Hematopoietic multipotent progenitor cell treated with erythropoietin and hydrocortisone succinate and interleukin-3 and kit ligand, for 15 days (in vitro differentiated cells): ENCODE measurements around the gene ZBTB21.
A peak's percentile ranks its signal among the peaks of the same experiment; 100 is the strongest.
"Not testable (repeated sequence)": the region's sequence is repeated elsewhere in the genome, so short reads cannot be mapped to it uniquely, and the experiment has no call there.

Experiments
- DNase-seq: peaks from one replicate; pipeline ENCODE4 v3.0.0-alpha.2; 2015; ENCODE audit warnings: low spot score

ZBTB21 gene

DNA sequence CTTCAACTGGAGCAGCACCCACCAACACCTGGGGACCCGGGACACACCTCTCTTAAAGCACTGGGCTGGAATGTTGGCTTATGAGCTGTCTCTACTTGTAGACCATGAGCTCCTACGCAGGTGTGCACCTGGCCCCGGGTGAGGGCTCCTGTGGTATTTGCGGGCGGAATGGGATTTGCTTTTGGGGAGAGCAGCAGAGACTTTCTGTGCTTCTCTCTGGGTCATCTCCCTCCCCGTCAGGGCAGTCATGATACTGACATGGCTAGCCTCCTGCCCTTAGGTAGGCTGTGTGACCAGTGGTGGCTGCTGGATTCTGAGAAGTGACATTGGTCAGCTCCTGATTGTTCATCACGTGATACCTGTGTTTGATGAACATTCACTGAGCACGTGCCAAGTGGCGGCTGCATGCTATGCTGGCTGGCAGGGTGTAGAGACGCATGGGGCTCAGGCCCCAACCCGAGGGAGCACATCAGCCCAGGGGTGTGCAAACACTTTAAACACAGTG is 9.0 kb upstream of the ZBTB21 start:
- DNase-seq = no peak

DNA sequence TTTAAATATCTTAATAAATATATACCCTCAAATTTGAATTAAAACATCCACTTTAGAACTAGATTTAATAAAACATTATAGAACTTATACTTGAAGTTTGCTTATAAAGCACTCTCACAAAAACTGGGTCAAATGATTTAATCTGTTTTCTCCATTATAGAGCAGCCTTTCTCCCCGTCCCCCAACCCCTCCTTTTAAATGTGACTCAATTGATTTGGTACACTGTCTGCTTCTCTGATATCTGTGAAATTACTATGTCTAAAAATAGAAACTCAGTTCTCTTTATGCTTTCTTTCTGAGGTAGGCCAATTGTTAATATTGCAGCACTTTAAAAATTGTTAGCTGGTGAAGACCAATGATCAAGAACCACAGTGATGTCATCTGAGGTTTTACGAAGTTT is 6.9 kb upstream of the ZBTB21 start:
- no peak for DNase-seq

DNA sequence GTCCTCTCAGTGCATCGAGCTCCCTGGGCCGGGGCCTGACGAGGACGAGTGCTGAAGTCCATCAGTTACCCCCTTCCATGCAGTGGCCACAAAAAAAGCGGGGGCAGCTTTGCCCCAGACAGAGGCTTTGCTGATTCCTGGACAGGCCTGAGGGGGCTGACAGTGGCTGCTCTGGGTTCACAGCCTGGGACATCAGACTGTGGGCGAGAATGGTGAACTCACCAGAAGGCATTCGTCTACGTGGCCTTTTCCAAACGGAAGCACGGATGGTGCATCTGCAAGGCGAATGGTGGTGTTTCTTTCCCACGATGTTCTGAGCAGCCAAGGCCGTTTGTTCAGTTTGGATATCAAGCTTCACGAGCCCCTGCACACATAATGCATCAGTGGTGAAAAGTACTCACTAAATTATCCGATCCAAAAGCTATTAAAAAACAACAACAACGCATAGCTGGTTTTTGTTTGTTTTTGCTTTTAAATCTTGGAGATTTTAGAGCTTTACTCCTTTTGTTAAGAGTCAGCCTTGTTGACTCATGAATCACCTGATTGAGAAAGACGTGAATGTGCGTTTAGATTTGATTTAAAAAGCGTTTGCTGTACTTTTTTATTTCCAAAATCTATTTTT is 6.3 kb upstream of the ZBTB21 start:
- DNase-seq = no peak

DNA sequence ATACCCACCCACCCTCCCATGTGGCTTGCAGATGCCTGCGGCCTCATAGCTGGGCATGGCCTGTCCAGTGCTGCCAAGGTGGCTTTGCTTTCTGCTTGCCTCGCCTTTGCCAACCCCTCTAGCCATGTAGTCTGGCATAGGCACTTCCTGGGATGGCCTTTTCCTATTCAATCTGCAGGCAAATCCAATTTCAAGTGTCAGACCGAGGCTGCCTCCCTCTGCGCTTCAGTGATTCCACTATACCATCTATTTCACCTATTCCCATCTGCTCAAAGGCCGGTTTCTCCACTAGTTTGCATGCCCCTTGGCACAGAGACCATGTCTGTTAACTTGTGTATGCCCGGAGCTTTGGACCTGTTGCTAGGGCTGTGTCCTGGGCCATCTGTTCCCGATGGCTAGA is 3.8 kb upstream of the ZBTB21 start:
- no peak for DNase-seq

DNA sequence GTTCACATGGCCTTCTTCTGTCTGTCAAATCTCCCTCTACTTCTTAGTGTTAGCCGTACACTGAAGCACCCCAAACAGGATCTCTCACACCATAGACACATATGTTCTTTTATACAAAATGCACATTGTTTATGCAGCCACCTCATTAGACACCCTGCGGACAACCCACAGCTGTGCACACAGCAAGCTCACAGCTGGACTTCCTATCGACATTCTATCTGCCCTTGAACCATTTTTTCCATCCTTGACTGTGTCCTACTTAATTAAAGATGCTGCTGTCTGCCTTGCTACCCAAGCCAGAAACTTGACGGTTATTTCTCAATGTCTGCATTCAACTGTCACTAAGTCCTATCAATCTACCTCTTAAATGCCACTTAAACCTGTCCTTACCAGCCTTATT is 3.2 kb upstream of the ZBTB21 start:
- DNase-seq = no peak

DNA sequence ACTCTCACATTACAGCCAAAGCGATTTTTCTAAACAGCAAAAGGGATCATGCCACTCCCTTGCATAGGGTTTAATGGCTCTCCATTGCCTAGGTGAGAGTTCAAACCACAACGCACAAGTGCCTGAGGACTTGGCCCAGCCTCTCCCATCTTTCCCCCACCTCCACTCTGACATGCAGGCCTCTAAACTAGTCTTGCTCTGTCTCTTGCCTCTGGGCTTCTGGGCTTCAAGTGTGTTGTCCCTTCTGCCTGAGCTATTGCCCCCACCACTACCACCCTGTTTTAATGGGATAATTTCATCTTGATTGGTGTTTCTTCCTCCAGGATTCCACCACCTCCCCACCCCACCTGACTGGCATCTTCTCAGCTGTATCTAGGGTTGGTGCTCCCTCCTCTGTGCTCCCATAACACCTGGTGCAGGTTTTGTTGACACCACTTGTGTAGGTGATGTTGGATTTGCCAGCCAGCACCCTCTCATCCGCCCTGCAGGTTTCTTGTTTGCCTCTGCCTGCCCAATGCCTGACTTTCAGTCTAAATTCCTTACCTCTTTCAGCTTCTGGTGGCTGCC is 2.7 kb upstream of the ZBTB21 start:
- DNase-seq = no peak

DNA sequence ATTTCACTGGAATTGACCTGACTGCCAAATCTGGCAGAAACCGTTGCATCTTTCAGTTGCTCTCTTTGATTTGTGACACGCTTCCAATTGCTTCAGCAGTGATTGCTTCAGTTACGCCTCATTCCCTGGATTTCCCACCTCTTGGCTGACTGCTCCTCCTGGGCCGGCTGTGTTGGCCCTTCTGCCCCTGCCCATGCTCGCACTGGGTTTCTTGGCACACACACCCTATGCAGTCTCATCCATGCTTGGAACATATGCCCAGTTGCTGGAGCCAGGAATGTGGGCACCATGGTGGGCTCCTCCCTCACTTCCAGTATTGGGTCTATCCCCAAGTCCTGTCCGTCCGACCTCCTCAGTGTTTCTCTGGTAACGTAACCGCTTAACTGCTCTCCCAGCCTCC is 2.2 kb upstream of the ZBTB21 start:
- no peak for DNase-seq

DNA sequence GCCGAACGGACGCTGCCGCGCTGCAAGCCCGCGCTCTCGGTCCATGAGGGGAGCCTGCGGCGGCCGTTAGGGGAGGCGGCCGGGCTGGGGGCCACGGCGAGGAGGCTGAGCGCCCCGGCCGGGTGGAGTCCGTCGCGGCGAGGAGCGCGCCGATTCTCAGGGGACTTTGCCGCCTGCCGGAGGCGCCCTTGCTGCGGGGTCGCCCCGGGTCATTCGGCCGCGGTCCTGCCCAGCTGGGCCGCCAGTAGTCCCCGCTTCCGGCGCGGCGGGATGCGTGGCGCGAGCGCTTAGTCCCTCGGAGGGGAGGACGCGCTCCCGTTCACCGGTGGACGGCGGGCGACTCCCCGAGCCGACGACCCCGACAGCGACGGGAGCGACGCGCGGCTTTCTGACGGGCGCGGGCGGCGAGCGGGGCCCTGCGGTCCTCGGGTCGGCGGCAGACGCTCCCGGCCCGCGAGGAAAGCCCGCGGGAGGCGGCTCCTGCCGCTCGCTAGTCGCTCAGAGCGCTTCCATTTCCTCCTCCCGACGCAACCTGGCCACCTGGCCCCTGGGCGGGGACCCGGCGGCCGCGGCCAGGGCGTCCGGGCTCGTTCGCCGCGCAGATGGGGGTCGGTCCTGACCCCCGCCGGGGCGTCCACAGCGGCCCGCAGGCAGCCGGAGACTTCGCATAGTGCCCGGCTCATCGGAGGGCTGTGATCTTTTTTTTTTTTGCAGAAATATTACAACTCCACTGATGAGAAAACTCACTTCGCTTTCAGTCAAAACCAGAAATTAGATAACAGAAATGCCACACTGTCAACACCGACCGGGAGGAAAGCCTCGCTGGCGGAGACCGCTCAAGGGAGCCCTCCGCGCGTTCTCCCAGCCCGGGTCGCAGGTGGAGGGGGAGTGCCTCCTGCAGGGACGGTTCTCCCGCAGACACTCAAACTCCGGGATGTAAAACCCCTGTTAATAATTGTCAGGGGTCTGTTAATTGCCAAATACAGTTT is 641 bp upstream of the ZBTB21 start:
- peak; percentile 18 for DNase-seq

DNA sequence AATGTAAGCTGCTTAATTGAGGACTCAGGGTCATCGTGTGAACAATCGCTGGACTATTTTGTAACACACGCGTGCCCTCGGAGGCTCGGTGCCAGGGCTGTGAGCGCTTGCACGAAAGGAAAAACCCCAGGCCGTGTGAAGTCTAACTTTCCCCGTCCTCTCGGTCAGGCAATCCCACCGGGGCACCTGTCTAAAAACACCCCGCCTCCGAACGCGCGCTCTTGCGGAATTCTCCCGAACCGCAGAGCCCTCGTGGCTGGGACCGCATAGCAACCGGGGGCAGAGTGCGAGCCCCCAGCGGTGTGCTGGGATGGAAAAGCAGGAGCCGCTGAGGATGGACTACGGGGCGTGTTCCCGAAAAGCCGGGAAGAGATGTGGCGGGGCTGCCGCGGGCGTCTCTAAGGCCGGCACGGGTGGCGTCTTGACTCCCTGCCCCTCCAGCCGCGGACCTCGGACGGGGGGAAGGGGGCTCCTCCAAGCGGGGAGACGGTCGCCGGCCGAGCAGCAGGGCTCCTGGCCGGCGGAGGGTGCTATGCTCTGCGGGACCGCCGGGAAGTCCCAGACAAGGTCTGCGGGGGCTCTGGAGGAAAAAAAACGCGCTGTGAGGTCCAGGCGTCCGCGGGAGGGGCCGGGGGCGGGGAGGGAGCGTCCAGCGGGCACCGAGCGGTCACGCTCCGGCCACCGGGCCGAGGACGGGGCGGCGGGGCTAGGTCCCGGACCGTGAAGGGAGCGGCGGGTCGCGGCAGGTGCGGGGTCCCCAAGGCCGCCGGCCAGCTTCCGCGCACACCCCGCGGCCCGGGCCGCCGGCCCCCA is 936 bp downstream of the ZBTB21 start:
- peak; percentile 23 for DNase-seq

DNA sequence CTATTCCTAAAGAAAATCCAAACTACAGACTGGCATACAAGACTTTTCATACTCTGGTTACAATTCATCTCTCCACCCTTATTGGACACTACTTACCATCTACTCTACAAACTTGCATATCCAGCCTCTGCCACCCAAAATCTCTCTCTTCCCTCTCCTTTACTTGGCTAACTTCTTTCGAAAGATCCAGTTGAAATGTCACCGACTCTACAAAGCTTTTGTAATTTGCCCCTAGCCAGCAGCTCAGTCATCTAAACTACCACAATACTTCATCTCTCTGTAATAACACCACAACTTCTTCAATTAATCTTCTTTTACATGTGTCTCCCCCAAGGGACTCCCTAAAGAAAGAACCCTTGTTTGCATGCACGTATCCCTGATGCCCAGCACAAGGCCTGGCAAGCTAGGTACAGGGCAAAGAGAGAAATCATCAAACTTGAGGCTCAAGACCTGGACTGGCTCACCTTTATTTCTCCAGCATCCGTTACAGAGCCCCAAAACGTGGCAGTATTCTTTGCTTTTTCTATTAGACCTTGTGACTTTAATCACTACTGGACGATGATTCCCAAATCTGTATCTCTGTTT is 2.7 kb downstream of the ZBTB21 start:
- no peak for DNase-seq

DNA sequence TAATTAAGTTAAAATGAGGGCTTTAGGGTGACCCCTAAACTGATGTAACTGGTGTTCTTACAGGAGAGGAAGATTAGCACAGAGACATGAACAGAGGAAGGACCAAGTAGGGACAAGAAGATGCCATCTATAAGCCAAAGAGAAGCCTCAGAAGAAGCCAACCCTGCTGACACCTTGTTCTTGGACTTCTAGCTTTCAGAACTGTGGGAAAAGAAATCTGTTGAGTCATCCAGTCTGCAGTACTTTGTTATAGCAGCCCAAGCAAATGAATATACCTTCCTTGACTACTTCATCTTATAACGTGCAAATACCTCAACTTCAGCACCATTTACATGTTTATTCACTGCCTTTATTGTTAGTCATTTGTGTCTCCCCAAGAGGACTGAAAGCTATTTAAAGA is 3.4 kb downstream of the ZBTB21 start:
- DNase-seq = no peak

DNA sequence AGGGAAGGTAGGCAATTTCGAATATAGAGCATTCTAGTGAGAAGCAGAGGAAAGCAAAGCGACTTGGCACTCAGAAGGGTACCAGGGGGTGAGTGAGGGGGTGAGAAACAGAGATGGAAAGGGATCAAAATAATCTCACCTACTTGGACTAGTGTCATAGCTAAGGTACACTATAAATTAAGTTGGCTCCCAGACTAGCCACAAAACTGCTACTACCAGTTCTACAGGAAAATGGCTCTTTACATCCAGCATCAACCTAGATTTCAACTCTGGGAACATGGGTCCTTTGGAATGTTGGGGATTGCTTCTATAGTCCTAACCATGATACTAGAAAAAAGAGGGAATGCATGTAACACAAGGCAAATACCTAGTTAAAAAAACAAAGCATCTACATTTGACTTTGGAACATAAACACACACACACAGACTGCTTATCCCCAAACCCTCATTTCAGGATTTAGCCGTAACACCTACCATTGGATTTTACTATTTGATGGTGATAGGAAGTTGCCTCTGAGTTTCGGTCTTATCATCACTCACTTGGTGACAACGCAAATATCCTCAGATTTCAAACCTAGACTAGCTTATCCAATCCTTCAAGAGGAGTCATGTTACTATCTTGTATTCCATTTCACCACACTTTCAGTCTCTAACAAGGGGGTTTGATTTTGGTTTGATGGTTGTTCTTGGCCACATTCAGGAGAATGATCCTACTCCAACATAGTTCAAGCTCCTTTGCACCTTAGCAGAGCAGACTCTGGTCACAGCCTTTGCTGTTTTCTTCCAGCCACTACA is 5.6 kb downstream of the ZBTB21 start:
- DNase-seq = no peak

DNA sequence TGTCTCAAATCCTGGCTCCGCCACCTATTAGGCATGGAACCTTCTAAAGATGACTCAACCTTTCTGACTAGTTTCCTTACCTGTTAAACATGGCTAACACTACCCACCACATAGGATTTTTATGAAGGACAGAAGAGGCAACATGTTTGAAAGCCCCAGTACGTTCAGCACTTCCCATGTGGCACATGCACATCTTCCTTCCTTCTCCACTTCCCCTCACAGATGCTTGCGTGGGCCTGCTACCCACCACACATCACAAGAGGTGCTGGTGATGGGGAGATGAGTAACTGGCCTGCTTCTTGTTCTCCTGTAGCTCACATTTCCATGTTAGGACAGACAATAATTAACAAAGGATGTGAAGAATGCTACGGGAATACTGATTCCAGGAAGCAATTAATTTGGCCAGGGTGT is 7.1 kb downstream of the ZBTB21 start:
- DNase-seq = no peak

DNA sequence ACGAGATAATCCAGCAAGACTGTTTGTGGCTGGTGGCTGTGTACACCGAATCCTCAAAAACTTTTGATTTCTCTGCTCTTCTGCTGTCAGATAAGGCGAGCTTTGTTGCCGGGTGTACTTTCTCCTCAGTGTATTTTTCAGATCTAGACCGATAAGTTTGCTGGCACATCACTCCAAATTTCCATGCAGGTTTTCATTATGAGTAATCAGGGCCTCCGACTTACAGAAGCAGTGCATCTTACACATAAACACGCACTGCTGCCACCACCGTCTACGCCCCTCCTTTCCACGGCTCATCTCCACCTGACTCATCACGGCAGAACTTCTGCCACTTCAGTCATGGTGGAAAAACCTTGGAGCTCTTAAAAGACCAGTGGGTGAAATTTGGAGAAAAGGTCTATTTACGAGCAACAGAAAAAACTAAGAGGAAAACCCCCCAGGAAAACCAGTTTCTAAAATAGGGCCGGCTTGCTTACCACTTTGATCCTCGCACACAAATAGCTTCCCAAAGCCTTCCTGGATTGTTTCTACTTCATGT is 7.7 kb downstream of the ZBTB21 start:
- DNase-seq = no peak

DNA sequence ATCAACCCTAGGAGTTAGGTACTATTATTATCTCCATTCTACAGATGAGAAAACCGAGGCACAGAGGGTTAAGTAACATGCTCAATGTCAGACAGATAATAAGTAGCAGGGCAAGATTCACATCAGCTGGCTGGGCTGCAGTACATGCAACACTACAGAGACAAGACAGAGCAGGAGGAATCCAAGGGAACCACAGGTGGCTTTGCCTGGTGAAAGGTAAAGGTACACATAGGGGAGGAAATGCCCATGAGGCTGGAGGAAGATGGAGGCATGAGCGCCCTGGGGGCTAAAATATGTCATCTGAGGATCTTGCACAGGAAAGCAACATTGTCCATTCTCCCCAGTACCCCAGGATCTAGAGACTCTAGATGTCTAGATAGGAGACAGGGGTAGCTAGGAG is 8.4 kb downstream of the ZBTB21 start:
- DNase-seq = no peak

DNA sequence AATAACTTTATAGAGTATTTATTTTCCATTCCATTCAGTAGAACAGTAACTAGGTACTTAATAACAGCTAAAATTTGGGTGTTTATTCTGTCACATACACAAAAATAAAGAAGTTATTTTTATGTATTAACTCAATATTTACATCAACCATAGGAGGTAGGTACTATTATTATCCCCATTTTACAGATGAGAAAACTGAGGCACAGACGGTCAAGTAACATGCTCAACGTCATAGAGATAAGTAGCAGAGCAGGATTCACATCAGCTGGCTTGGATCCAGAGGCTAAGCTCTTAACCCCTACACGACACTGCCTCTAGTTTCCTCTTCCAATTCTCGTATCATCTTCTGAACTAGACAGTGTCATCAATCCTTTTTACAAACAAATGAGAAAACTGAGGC is 9.3 kb downstream of the ZBTB21 start:
- no peak for DNase-seq

DNA sequence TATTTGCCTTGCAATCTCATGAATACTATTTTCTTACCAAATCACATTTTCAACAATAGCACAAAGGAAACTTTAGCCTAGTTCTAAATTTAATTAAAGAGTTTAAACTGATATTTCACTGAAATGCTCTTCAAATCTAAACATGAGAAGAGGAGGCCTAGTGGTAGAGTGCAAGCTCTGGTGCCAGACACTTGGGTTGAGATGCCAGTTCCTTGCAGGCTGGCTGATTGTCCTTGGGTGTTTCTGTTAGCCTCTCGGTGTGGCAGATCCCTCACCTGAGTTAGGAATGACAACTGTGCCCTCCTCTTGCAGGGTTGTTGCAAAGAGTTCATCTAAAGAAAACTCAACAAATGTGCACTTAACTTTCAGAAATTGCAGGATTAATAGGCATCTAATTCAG is 12.5 kb downstream of the ZBTB21 start:
- DNase-seq = no peak

DNA sequence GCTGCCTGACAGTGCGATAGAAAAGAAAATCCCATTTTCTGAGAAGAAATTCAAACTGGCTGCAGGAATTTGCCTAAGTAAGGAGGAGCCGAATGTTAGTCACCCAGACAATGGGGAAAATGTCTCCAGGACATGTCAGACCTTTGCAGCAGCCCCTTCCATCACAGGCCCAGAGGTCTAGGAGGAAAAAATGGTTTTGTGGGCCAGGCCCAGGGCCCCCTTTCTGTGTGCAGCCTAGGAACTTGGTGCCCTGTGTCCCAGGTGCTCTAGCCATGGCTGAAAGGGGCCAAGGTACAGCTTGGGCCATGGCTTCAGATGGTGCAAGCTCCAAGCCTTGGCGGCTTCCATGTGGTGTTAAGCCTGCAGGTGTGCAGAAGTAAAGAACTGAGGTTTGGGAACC is 14.6 kb downstream of the ZBTB21 start:
- no peak for DNase-seq

DNA sequence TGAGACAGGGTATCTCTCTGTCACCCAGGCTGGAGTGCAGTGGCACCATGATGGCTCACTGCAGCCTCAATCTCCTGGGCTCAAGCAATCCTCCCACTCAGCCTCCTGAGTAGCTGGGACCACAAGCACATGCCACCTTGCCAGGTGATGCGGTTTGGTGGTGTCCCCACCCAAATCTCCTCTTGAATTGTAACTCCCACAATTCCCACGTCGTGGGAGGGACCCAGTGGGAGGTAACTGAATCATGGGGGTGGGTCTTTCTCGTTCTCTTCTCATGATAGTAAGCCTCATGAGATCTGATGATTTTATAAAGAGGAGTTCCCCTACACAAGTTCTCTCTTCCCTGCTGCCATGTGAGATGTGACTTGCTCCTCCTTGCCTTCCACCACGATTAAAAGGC is 15.5 kb downstream of the ZBTB21 start:
- not testable (repeated sequence) for DNase-seq

DNA sequence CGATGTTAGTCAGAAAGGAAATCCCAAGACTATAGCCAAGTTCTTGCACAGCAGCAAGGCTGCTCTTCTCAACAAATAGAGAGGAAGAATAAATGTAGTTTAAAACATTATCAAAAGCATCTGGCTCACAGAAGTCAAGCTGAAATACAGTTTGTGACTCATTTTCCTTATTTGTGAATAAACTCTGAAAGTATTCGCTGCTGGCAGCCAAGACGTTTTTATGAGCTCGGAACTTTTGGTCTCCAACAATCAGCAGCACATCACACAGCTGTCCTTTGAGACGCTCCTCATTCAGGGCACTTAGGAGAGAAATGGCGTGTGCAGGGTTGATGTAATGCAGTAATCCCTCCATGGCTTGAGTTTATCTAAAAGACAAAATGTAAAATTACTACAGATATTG is 16.4 kb downstream of the ZBTB21 start:
- DNase-seq = no peak

DNA sequence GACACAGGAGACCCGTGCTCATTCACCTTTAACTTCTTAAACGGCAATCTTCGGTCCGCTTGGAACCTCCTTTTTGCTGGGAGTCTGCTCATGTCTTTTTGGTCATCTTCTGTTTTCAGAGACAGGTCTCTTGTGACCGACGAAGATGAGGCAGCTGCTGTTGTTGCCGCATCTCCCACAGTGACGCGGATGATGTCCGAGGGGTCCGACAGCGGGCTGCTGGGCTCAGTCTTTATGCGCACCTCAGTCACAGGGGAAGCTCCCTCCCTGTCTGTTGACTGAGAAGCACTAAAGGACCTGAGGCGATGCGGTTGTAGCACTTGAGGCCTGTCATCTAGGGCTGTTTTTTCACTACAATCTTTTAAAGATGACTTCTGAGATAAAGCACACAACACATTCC is 17.6 kb downstream of the ZBTB21 start:
- DNase-seq = no peak
